Mucosa of descending colon (tissue), 3 donors: ENCODE measurements around the gene BTBD10. TPM values are rescaled to one million over a fixed set of nuclear protein-coding genes. Genes with fewer than 3 reads are reported as not detected.
"Not testable (repeated sequence)": the region's sequence is repeated elsewhere in the genome, so short reads cannot be mapped to it uniquely, and the experiment has no call there.

ENCODE experiments used
- ATAC-seq: fragments of 200-7000 bp; cut with Tn5 transposase; one replicate; pipeline ENCODE4 v1.9.1; 2020; ENCODE audit warnings: mild to moderate bottlenecking, moderate library complexity
- DNase-seq, 3 donors: peaks; one replicate each; pipeline ENCODE4 v3.0.0-alpha.2; 2020
- H3K36me3 ChIP-seq: fragments of 200-600 bp; one replicate; pipeline ENCODE4 v1.8.0; 2021; ENCODE audit warnings: low read depth, mild to moderate bottlenecking
- H3K4me1 ChIP-seq: fragments of 200-600 bp; one replicate; pipeline ENCODE4 v1.8.0; 2021; ENCODE audit warnings: low read depth, mild to moderate bottlenecking
- H3K4me3 ChIP-seq: fragments of 200-600 bp; one replicate; pipeline ENCODE4 v1.8.0; 2021; ENCODE audit warnings: mild to moderate bottlenecking
- H3K9me3 ChIP-seq: fragments of 200-600 bp; one replicate; pipeline ENCODE4 v1.8.0; 2021; ENCODE audit warnings: mild to moderate bottlenecking
- CTCF ChIP-seq: fragments of 200-600 bp; IDR thresholded peaks from one replicate; pipeline ENCODE4 v1.8.0; 2022; ENCODE audit warnings: antibody characterized with exemption, mild to moderate bottlenecking
- intact Hi-C, 2 donors: fragments of 100-400 bp; cut with DNase I in 1 of 2; cut with micrococcal nuclease in 1 of 2; formaldehyde crosslinking; loops; one replicate each; pipeline versions ENCODE4 v1.11.0 to v1.11.1; 2022; cut with DNase I, micrococcal nuclease
- total RNA-seq, 3 donors: library from RNA; stranded (reverse); fragmentation: NEBNext Ultra II Directional in 2 of 3; extraction: Animal tissue kit (Norgen Biotek cat#: 25700) in 2 of 3; gene quantifications; one replicate each; pipeline versions ENCODE4 v1.2.1 to v1.2.4, GENCODE V29; 2021 to 2023
- donor health status: DM: no; HTN: no; CAD: no; lungs with moderate emphysema.
- donor health status: DM: no; HTN: no; CAD: no.
- donor health status: DM: no; HTN: yes; CAD: no.

BTBD10 gene
- total RNA-seq, 3 donors from 2014 or later: 28.2 to 37.8 (median 29.5) TPM

DNA sequence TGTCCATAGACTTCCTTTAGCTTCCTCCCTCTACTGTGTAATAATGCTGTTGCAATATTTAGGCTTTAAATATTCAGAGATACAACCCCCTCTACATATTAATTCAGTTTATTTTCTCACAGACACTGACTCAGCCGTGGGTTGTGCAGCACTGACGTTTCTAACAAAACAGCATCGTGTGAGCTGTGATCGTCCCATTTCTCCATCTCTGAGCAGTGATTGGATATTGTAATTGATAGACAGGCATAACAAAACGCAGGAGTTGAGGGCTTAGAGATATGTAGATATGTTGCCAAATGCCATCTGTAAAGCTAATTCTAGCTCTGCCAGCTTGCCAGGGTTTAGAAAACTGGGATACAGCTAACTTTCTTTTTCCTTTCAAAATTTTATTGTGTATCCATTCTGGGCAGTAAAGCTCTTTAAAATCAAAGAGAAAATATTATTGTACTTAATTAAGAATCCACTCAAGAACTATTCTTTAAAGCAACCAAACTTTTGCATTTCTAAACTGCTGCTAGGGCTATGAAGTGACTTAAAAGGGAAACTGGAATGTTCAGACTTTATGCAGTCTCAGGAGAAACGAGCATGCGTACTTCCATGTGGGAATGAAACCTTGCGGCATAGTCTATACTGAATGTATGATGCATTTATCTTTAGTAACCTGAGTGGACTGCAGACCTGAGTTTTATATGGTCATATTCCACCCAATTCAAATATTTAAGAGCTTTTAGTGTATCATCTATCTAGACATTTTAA lies 22.7 kb downstream of the BTBD10 start:
- H3K36me3 ChIP-seq: no peaks in the 10 kb centered on the region
- peak; percentile 97 for ATAC-seq
- TF ChIP-seq CTCF: no peak
- peaks cover 6% of the 10 kb centered on the region for H3K4me1 ChIP-seq
- H3K4me3 ChIP-seq: no peak overlapping the region
- H3K9me3 ChIP-seq: no peaks in the 10 kb centered on the region
- intact Hi-C loops: no loop called here
- peak in 1 of 3 donors; percentile 41 for DNase-seq

- no peaks in the 10 kb centered on the region for H3K9me3 ChIP-seq
- no peak for DNase-seq
- no peak overlapping the region for H3K4me3 ChIP-seq
- peaks cover 6% of the 10 kb centered on the region for H3K4me1 ChIP-seq
- no peak for TF ChIP-seq CTCF
- no peaks in the 10 kb centered on the region for H3K36me3 ChIP-seq
- no peak for ATAC-seq
- intact Hi-C loops: no loop called here
These were observed 24.7 kb downstream of the BTBD10 start for GRCh38 chr11:13438291-13438690.

- H3K36me3 ChIP-seq, H3K9me3 ChIP-seq, intact Hi-C loops, ATAC-seq, DNase-seq, H3K4me3 ChIP-seq: not testable (repeated sequence)
- peaks cover 13% of the 10 kb centered on the region for H3K4me1 ChIP-seq
These were observed 26.2 kb downstream of the BTBD10 start for GRCh38 chr11:13436836-13437235.

DNA sequence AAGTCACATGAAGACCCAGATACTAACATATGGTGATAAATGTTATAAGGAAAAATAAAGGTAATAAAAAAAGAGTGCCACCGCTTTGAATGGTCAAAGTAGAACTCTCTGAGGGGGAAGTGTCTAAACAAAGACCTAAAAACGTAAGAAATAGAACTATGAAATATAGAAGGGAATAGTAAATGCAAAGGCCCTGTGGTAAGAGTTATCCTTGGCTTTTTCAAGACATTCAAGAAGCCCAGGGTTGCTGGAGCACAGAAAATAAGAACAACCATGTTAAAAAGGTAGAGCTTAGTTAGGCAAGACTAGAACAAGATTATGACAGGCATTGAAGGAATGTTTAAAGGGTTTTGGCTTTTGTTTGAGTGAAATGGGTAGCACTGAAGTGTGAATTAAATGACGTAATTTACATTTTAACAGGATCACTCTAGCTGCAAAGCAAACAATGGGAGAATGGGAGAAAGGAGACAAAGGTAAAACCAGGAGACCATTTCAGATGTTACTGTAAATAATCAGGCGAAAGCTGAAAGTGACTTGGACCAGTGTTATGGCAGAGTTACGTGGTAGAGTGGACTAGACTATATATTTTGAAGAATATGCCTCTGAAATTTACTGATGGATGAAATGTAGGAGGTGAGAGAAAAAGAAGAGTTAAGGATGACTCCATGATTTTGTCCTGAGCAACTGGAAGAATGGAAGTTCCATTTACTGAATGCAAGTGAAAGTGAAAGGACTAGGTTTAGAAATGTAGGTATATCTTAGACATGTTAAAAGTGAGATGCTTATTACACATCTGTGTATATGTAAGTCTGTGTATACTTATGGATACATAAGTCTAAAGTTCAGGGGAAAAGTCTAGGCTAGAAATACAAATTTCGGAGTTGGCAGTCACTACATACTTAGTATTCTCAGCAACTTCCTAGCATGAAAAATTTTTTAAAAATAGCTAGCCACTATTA lies 28.5 kb downstream of the BTBD10 start:
- Histone ChIP-seq H3K4me3 (no peak overlapping the region), H3K9me3 (no peaks in the 10 kb centered on the region), H3K36me3 (no peaks in the 10 kb centered on the region), H3K4me1 (peaks cover 7% of the 10 kb centered on the region)
- intact Hi-C loops: no loop called here
- ATAC-seq: peak; percentile 55
- no peak for TF ChIP-seq CTCF
- no peak for DNase-seq

DNA sequence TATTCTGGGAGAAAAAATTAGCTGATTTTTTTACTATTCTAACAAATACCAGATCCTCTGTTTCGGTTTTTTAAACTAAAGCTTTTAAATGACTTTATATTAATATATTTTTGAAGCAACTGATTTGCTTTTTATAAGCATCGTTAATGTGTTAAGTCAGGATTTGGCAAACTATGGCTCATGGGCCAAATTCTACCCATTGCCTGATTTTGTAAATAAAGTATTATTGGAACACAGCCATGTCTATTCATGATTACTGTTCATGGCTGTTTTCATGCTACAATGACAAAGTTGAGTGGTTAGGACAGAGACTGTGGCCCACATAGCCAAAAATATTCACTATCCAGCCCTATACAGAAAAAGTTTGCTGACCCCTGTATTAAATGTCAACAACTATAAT lies 29.6 kb downstream of the BTBD10 start:
- no peak for TF ChIP-seq CTCF
- peaks cover 2% of the 10 kb centered on the region for H3K9me3 ChIP-seq
- intact Hi-C loops: no loop called here
- DNase-seq (no peak), ATAC-seq (no peak)
- no peak overlapping the region for H3K4me3 ChIP-seq
- peaks cover 7% of the 10 kb centered on the region for H3K4me1 ChIP-seq
- no peaks in the 10 kb centered on the region for H3K36me3 ChIP-seq

DNA sequence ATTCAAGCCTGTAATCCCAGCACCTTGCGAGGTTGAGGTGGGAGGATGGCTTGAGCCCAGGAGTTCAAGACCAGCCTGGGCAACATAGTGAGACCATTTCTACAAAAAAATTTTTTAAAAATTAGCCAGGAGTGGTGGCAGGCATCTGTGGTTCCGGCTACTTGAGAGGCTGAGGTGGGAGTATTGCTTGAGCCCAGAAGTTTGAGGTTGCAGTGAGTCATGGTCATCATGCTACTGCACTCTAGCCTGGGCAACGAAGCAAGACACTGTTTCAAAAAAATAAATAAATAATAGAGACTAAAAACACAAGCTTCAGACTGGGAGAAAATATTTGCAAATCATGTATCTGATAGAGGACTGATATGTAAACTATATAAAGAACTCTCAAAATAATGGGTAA lies 33.2 kb downstream of the BTBD10 start:
- intact Hi-C loops: no loop called here
- ATAC-seq: no peak
- no peak for DNase-seq
- peaks cover 13% of the 10 kb centered on the region for H3K9me3 ChIP-seq
- H3K36me3 ChIP-seq: no peaks in the 10 kb centered on the region
- H3K4me3 ChIP-seq: no peak overlapping the region
- TF ChIP-seq CTCF: no peak
- H3K4me1 ChIP-seq: peaks cover 7% of the 10 kb centered on the region
